NB4 (cell line): ENCODE data around the gene VPS37B.
"Not testable (repeated sequence)": the region's sequence is repeated elsewhere in the genome, so short reads cannot be mapped to it uniquely, and the experiment has no call there.

Experiments
- DNase-seq: peaks from one replicate; pipeline ENCODE4 v3.0.0; 2010; ENCODE audit warnings: low read depth
- H3K4me3 ChIP-seq: one replicate; pipeline ENCODE4 v1.5.1; 2011; ENCODE audit warnings: mild to moderate bottlenecking, low read depth, low read length, moderate library complexity
- MAX ChIP-seq: IDR thresholded peaks from 2 replicates; pipeline ENCODE4 v1.6.1; 2011; ENCODE audit warnings: low read depth, low read length
- MYC ChIP-seq: IDR thresholded peaks from 2 replicates; pipeline ENCODE4 v1.6.1; 2011; ENCODE audit warnings: low read depth, low read length
- POLR2A ChIP-seq: IDR thresholded peaks from 2 replicates; pipeline ENCODE4 v1.6.1; 2011; ENCODE audit warnings: mild to moderate bottlenecking; ENCODE audit not compliant: insufficient read length; ENCODE audit errors: extremely low read depth
- TF ChIP-seq, protein P1 (sequence below): IDR thresholded peaks from one replicate; pipeline ENCODE4 v1.5.1; 2012; ENCODE audit warnings: low read depth, low read length

VPS37B gene

GRCh38 chr12:122878780-122879612 is 16.9 kb downstream of the VPS37B start:
- H3K4me3 ChIP-seq: no peak overlapping the region
- no peak for DNase-seq
- TF ChIP-seq MYC: no peak
- TF ChIP-seq, protein P1, sequence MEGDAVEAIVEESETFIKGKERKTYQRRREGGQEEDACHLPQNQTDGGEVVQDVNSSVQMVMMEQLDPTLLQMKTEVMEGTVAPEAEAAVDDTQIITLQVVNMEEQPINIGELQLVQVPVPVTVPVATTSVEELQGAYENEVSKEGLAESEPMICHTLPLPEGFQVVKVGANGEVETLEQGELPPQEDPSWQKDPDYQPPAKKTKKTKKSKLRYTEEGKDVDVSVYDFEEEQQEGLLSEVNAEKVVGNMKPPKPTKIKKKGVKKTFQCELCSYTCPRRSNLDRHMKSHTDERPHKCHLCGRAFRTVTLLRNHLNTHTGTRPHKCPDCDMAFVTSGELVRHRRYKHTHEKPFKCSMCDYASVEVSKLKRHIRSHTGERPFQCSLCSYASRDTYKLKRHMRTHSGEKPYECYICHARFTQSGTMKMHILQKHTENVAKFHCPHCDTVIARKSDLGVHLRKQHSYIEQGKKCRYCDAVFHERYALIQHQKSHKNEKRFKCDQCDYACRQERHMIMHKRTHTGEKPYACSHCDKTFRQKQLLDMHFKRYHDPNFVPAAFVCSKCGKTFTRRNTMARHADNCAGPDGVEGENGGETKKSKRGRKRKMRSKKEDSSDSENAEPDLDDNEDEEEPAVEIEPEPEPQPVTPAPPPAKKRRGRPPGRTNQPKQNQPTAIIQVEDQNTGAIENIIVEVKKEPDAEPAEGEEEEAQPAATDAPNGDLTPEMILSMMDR: no peak

- TF ChIP-seq MAX: no peak
- no peak for TF ChIP-seq POLR2A
- no peak for TF ChIP-seq MYC
- TF ChIP-seq, protein P1: no peak
- no peak for DNase-seq
Measured at GRCh38 chr12:122876731-122877130, 19.2 kb downstream of the VPS37B start.

GRCh38 chr12:122876281-122876680 is 19.6 kb downstream of the VPS37B start:
- not testable (repeated sequence) for DNase-seq, H3K4me3 ChIP-seq

More at GRCh38 chr12:122876731-122877130, 19.2 kb downstream of the VPS37B start:
- no peak overlapping the region for H3K4me3 ChIP-seq

- no peak overlapping the region for H3K4me3 ChIP-seq
- TF ChIP-seq, protein P1: no peak
- TF ChIP-seq MYC: no peak
- no peak for TF ChIP-seq POLR2A
- TF ChIP-seq MAX: no peak
- DNase-seq: no peak
Measured at GRCh38 chr12:122875590-122876220, 20.2 kb downstream of the VPS37B start.

- DNase-seq: no peak
- no peak overlapping the region for H3K4me3 ChIP-seq
- TF ChIP-seq, protein P1: no peak
- no peak for TF ChIP-seq POLR2A
- no peak for TF ChIP-seq MAX
- TF ChIP-seq MYC: no peak
Measured at GRCh38 chr12:122874081-122874480, 21.8 kb downstream of the VPS37B start.

DNA sequence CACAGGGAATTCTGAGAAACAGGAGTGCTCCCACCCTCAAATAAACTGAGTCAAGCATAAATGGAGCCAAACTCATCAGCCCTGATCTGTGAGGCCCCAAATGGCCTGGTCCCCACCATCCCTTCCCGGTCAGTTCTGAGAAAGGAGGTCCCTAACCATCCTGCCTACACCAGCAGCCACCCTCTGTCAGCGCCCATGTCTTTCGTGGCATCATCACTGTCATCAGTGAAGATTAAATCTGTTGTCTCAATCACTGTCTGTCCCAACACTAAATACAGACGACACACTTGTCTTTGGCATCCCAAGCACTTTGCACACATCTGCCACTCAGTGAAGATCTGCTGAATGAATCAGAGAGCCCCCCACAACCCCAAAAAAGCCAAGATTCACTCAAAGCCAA is 22.4 kb downstream of the VPS37B start:
- TF ChIP-seq POLR2A: no peak
- no peak for TF ChIP-seq MYC
- TF ChIP-seq, protein P1: no peak
- TF ChIP-seq MAX: no peak
- H3K4me3 ChIP-seq: no peak overlapping the region
- no peak for DNase-seq
